MM.1S (cell line): ENCODE measurements around the gene SLC35F3.

Experiments used
- CTCF ChIP-seq: fragments of 300-600 bp; sonication (generic); IDR thresholded peaks from 2 replicates; pipeline ENCODE4 v1.5.1; 2016; ENCODE audit warnings: antibody characterized with exemption, low read length, mixed read lengths
- EZH2 ChIP-seq: fragments of 300-600 bp; sonication (generic); optimal IDR thresholded peaks from 2 replicates; pipeline ENCODE3; 2017; ENCODE audit warnings: low read depth, mild to moderate bottlenecking, antibody characterized with exemption, low read length, mixed read lengths

GRCh38 chr1:234300096-234300495 is 395.6 kb downstream of the SLC35F3 start:
- TF ChIP-seq CTCF = no peak
- TF ChIP-seq EZH2 = no peak
